SK-N-SH treated with all-trans-retinoic acid at 6 μM for 48 hours (cell line): ENCODE data around the gene ERP27.

Source experiments
- ATAC-seq: fragments of 200-7000 bp; cut with Tn5 transposase; 3 replicates; pipeline ENCODE4 v1.9.1; 2020; ENCODE audit warnings: mild to moderate bottlenecking, moderate library complexity
- CSDC2 ChIP-seq: fragments of 250-450 bp; sonication (Bioruptor Pico); IDR thresholded peaks from 2 replicates; pipeline ENCODE4 v1.5.0; 2020; ENCODE audit warnings: mild to moderate bottlenecking, moderate library complexity
- ESRRG ChIP-seq: fragments of 250-450 bp; sonication (Bioruptor Pico); IDR thresholded peaks from 2 replicates; pipeline ENCODE4 v1.6.1; 2021; ENCODE audit warnings: mild to moderate bottlenecking
- GLIS3 ChIP-seq: fragments of 250-450 bp; sonication (Bioruptor Pico); IDR thresholded peaks from 2 replicates; pipeline ENCODE4 v1.5.0; 2020; ENCODE audit warnings: mild to moderate bottlenecking, moderate library complexity
- ISL1 ChIP-seq: fragments of 250-450 bp; sonication (Bioruptor Pico); IDR thresholded peaks from 2 replicates; pipeline ENCODE4 v2.1.2; 2022; ENCODE audit warnings: mild to moderate bottlenecking, moderate library complexity
- OSR1 ChIP-seq: fragments of 250-450 bp; sonication (Bioruptor Pico); IDR thresholded peaks from 2 replicates; pipeline ENCODE4 v1.8.0; 2022; ENCODE audit warnings: moderate library complexity, mild to moderate bottlenecking, inconsistent platforms
- PPARA ChIP-seq: fragments of 250-450 bp; sonication (Bioruptor Pico); IDR thresholded peaks from 2 replicates; pipeline ENCODE4 v1.5.0; 2020; ENCODE audit warnings: mild to moderate bottlenecking, borderline replicate concordance
- SNAI2 ChIP-seq: fragments of 250-450 bp; sonication (Bioruptor Pico); IDR thresholded peaks from 2 replicates; pipeline ENCODE4 v1.5.0; 2020; ENCODE audit warnings: mild to moderate bottlenecking, moderate library complexity
- TOX ChIP-seq: fragments of 250-450 bp; sonication (Bioruptor Pico); IDR thresholded peaks from 2 replicates; pipeline ENCODE4 v1.8.0; 2021; ENCODE audit warnings: mild to moderate bottlenecking, moderate library complexity, borderline replicate concordance
- ZC3H10 ChIP-seq: fragments of 250-450 bp; sonication (Bioruptor Pico); IDR thresholded peaks from 2 replicates; pipeline ENCODE4 v1.5.1; 2021; ENCODE audit warnings: mild to moderate bottlenecking, moderate library complexity
- ZFP3 ChIP-seq: fragments of 250-450 bp; sonication (Bioruptor Pico); IDR thresholded peaks from 2 replicates; pipeline ENCODE4 v1.5.0; 2020; ENCODE audit warnings: mild to moderate bottlenecking, moderate library complexity
- ZFP30 ChIP-seq: fragments of 450-650 bp; formaldehyde crosslinking; IDR thresholded peaks from 2 replicates; pipeline ENCODE4 v1.5.0; 2022; ENCODE audit warnings: mild to moderate bottlenecking, moderate library complexity
- ZNF565 ChIP-seq: fragments of 450-650 bp; formaldehyde crosslinking; conservative IDR thresholded peaks from 2 replicates; pipeline ENCODE4 v1.5.0; 2020; ENCODE audit warnings: low read depth, mild to moderate bottlenecking, moderate library complexity
- ZNF70 ChIP-seq: fragments of 450-650 bp; formaldehyde crosslinking; IDR thresholded peaks from 2 replicates; pipeline ENCODE4 v1.5.0; 2020; ENCODE audit warnings: mild to moderate bottlenecking, moderate library complexity
- TF ChIP-seq, protein P1 (sequence below): fragments of 250-450 bp; sonication (Bioruptor Pico); IDR thresholded peaks from 2 replicates; pipeline ENCODE4 v1.5.0; 2020; ENCODE audit warnings: mild to moderate bottlenecking, moderate library complexity
- TF ChIP-seq, protein P2 (sequence below): fragments of 250-450 bp; sonication (Bioruptor Pico); IDR thresholded peaks from 2 replicates; pipeline ENCODE4 v1.8.0; 2021; ENCODE audit warnings: low read depth, mild to moderate bottlenecking, moderate library complexity, borderline replicate concordance
- TF ChIP-seq, protein P3 (sequence below): fragments of 250-450 bp; sonication (Bioruptor Pico); IDR thresholded peaks from 2 replicates; pipeline ENCODE4 v1.8.0; 2020; ENCODE audit warnings: mild to moderate bottlenecking, moderate library complexity, borderline replicate concordance
- TF ChIP-seq, protein P4 (sequence below): fragments of 250-450 bp; sonication (Bioruptor Pico); IDR thresholded peaks from 2 replicates; pipeline ENCODE4 v1.5.1; 2021; ENCODE audit warnings: mild to moderate bottlenecking, moderate library complexity

ERP27 gene

DNA sequence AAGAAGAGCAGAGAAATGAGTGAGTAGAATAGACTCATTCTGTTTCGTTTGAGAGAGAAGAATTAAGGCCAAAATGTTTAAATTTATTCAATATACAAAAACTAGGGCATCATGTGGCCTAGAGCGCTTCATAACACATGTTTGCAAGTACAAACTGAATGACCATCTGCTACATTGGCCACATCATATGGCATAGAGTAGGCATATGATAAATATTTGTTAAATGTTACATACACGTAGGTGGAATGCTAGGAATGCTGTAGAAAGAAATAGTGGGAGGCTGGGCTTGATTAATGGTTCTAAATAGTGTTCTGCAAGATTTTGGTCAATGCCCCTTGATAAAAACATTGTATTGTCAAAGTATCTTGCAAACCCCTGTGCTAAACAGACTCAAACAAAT lies 63.5 kb downstream of the ERP27 start:
- ATAC-seq, result peak; percentile 44; the same call in 1 of the 3 replicates
- TF ChIP-seq, protein P1, sequence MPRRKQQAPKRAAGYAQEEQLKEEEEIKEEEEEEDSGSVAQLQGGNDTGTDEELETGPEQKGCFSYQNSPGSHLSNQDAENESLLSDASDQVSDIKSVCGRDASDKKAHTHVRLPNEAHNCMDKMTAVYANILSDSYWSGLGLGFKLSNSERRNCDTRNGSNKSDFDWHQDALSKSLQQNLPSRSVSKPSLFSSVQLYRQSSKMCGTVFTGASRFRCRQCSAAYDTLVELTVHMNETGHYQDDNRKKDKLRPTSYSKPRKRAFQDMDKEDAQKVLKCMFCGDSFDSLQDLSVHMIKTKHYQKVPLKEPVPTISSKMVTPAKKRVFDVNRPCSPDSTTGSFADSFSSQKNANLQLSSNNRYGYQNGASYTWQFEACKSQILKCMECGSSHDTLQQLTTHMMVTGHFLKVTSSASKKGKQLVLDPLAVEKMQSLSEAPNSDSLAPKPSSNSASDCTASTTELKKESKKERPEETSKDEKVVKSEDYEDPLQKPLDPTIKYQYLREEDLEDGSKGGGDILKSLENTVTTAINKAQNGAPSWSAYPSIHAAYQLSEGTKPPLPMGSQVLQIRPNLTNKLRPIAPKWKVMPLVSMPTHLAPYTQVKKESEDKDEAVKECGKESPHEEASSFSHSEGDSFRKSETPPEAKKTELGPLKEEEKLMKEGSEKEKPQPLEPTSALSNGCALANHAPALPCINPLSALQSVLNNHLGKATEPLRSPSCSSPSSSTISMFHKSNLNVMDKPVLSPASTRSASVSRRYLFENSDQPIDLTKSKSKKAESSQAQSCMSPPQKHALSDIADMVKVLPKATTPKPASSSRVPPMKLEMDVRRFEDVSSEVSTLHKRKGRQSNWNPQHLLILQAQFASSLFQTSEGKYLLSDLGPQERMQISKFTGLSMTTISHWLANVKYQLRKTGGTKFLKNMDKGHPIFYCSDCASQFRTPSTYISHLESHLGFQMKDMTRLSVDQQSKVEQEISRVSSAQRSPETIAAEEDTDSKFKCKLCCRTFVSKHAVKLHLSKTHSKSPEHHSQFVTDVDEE (CRISPR knock-in tag), result no peak
- TF ChIP-seq TOX (no peak), ZFP30 (CRISPR knock-in tag) (no peak), ZC3H10 (CRISPR knock-in tag) (no peak), CSDC2 (CRISPR knock-in tag) (no peak), GLIS3 (CRISPR knock-in tag) (no peak), ISL1 (CRISPR knock-in tag) (no peak)

DNA sequence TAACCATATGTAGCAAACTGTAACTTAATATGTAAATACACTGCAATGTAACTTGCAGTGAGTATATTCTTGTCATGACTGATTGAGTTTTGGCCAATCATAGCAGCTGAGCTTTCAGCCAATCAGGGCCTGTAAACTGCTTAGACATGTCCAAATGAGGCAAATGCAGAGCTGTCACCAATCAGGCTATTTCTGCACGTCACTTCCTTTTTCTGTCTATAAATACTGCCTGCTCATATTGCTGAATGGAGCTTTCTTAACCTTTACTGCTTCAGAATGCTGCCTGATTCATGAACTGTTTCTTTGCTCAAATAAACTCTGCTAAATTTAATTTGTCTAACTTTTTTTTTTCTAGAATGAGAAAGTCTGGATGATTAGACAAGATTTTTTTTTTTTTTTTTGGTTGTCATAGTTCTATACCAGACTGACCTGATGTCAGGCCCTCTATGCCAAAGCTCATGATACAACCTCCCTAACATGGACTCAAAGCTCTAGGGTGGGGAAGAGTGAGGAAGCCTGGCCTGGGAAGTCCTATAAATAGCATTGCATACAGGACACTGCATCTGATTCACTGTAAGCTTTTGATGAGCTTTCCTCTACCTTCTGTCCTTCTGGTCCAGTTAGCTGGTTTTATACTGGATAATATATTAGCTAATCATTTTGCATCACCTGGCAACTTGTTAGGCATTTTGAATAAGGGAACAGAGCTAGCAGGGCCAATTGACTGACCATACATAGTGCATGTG lies 64.7 kb downstream of the ERP27 start:
- no peak for ATAC-seq
- TF ChIP-seq ESRRG (CRISPR knock-in tag), result no peak
- TF ChIP-seq, protein P2, sequence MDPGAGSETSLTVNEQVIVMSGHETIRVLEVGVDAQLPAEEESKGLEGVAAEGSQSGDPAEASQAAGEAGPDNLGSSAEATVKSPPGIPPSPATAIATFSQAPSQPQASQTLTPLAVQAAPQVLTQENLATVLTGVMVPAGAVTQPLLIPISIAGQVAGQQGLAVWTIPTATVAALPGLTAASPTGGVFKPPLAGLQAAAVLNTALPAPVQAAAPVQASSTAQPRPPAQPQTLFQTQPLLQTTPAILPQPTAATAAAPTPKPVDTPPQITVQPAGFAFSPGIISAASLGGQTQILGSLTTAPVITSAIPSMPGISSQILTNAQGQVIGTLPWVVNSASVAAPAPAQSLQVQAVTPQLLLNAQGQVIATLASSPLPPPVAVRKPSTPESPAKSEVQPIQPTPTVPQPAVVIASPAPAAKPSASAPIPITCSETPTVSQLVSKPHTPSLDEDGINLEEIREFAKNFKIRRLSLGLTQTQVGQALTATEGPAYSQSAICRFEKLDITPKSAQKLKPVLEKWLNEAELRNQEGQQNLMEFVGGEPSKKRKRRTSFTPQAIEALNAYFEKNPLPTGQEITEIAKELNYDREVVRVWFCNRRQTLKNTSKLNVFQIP, result no peak
- TF ChIP-seq, protein P3, sequence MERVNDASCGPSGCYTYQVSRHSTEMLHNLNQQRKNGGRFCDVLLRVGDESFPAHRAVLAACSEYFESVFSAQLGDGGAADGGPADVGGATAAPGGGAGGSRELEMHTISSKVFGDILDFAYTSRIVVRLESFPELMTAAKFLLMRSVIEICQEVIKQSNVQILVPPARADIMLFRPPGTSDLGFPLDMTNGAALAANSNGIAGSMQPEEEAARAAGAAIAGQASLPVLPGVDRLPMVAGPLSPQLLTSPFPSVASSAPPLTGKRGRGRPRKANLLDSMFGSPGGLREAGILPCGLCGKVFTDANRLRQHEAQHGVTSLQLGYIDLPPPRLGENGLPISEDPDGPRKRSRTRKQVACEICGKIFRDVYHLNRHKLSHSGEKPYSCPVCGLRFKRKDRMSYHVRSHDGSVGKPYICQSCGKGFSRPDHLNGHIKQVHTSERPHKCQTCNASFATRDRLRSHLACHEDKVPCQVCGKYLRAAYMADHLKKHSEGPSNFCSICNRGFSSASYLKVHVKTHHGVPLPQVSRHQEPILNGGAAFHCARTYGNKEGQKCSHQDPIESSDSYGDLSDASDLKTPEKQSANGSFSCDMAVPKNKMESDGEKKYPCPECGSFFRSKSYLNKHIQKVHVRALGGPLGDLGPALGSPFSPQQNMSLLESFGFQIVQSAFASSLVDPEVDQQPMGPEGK, result no peak
- no peak for TF ChIP-seq ZC3H10 (CRISPR knock-in tag)
- TF ChIP-seq PPARA (CRISPR knock-in tag), result no peak
- TF ChIP-seq ZNF565 (CRISPR knock-in tag), result no peak
- TF ChIP-seq ZFP30 (CRISPR knock-in tag), result no peak
- TF ChIP-seq, all 23 proteins: peak for 0

DNA sequence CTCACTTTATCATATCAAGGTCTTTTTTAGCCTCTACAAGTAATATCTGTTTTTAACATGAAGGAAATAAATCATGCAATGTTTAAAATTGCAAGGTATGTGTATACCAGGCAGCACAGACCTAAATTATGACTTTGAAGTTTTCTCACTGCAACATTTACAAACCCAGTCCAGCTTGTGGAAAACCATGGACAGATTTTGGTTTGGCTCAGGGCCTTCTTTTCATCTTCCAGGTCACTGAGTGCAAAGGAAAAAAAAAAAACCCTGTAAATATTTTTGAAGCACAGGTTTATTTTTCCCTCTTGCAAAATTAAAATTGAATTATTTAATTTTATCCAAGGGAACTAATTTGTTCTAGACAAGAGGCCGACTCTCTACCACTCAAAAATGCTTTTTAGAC lies 66.5 kb downstream of the ERP27 start:
- ATAC-seq, result no peak
- TF ChIP-seq, protein P2, result no peak
- TF ChIP-seq TOX (no peak), CSDC2 (CRISPR knock-in tag) (no peak), ZNF70 (no peak), ZNF565 (CRISPR knock-in tag) (no peak)
- TF ChIP-seq, protein P4, sequence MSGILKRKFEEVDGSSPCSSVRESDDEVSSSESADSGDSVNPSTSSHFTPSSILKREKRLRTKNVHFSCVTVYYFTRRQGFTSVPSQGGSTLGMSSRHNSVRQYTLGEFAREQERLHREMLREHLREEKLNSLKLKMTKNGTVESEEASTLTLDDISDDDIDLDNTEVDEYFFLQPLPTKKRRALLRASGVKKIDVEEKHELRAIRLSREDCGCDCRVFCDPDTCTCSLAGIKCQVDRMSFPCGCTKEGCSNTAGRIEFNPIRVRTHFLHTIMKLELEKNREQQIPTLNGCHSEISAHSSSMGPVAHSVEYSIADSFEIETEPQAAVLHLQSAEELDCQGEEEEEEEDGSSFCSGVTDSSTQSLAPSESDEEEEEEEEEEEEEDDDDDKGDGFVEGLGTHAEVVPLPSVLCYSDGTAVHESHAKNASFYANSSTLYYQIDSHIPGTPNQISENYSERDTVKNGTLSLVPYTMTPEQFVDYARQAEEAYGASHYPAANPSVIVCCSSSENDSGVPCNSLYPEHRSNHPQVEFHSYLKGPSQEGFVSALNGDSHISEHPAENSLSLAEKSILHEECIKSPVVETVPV (CRISPR knock-in tag), result no peak

DNA sequence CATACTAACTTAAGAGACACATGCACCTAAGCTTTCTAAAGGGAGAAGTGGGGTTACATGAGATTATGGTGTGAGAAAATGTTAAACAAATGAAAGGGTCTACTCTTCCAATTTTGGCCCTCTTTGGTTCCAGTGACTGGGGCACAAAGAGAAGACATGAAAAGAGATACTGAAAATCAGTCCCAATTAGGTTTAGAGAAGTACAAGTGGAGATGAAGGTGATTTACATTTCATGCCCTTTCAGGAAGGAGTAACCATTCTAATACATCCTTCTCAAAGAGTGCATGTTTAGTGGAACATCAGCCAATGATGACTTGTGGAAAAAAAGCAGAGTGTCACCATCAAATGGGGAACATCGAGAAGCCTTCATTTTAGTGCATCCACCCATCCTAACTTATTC lies 67.1 kb downstream of the ERP27 start:
- no peak for ATAC-seq
- TF ChIP-seq ESRRG (CRISPR knock-in tag) (no peak), ZFP30 (CRISPR knock-in tag) (no peak), ISL1 (CRISPR knock-in tag) (no peak), PPARA (CRISPR knock-in tag) (no peak), ZFP3 (CRISPR knock-in tag) (no peak), OSR1 (CRISPR knock-in tag) (no peak), SNAI2 (CRISPR knock-in tag) (no peak)
- TF ChIP-seq, protein P3, result no peak
- TF ChIP-seq, protein P1 (CRISPR knock-in tag), result no peak
- TF ChIP-seq, protein P2, result no peak
